ENCODE results near the gene TLR10. TPM values are rescaled to one million over a fixed set of nuclear protein-coding genes. Genes with fewer than 3 reads are reported as not detected.

TLR10 gene
- total RNA-seq, 1 experiment from 2014 or later = not detected

Other genes with a start within 250 kb of the TLR10 start
- 1.9 and 4.1 TPM in 2 replicates for gene KLF3, start 118.8 kb downstream of the TLR10 start, total RNA-seq (2014; rRNA removed; shearing (Covaris generic); ENCODE audit: low replicate concordance)
- 0.07 TPM in 1 of 2 replicates, not detected in the other for gene TLR1, start 21.8 kb upstream of the TLR10 start, total RNA-seq (2014; rRNA removed; shearing (Covaris generic); ENCODE audit: low replicate concordance)
- gene TLR6, start 73.8 kb upstream of the TLR10 start, total RNA-seq (2014; rRNA removed; shearing (Covaris generic); ENCODE audit: low replicate concordance) = 0.82 TPM in 1 of 2 replicates, not detected in the other
- 40.7 and 56.7 TPM in 2 replicates for gene FAM114A1, start 84.8 kb upstream of the TLR10 start, total RNA-seq (2014; rRNA removed; shearing (Covaris generic); ENCODE audit: low replicate concordance)
- gene TMEM156, start 249.4 kb upstream of the TLR10 start, total RNA-seq (2014; rRNA removed; shearing (Covaris generic); ENCODE audit: low replicate concordance) = 12.1 and 12.2 TPM in 2 replicates